ENCODE measurements around the gene LRMDA.

- TF ChIP-seq POLR2A (IDR thresholded peaks at IDR 0.05), result no peak
- TF ChIP-seq, protein P1, sequence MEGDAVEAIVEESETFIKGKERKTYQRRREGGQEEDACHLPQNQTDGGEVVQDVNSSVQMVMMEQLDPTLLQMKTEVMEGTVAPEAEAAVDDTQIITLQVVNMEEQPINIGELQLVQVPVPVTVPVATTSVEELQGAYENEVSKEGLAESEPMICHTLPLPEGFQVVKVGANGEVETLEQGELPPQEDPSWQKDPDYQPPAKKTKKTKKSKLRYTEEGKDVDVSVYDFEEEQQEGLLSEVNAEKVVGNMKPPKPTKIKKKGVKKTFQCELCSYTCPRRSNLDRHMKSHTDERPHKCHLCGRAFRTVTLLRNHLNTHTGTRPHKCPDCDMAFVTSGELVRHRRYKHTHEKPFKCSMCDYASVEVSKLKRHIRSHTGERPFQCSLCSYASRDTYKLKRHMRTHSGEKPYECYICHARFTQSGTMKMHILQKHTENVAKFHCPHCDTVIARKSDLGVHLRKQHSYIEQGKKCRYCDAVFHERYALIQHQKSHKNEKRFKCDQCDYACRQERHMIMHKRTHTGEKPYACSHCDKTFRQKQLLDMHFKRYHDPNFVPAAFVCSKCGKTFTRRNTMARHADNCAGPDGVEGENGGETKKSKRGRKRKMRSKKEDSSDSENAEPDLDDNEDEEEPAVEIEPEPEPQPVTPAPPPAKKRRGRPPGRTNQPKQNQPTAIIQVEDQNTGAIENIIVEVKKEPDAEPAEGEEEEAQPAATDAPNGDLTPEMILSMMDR (IDR thresholded peaks at IDR 0.05), result no peak
These were observed 393.8 kb downstream of the LRMDA start for GRCh38 chr10:75825235-75825634.
